ENCODE results near the gene RNF113A. TPM values are rescaled to one million over a fixed set of nuclear protein-coding genes. Genes with fewer than 3 reads are reported as not detected.
A peak's percentile ranks its signal among the peaks of the same experiment; 100 is the strongest.

The RNF113A gene
- total and polyA plus RNA-seq, 2 experiments from 2014 or later: 10.2 to 23.3 TPM

GRCh38 chrX:119853444-119853843 is 18.1 kb downstream of the RNF113A start:
- H3K4me1 ChIP-seq (ENCODE audit: insufficient read depth): no peaks in the 10 kb centered on the region
- peak overlapping the region; percentile 94; the same call in 1 of the 2 replicates for H3K27ac Mint-ChIP-seq
- H3K4me1 Mint-ChIP-seq: no peaks in the 10 kb centered on the region
- H3K79me2 ChIP-seq (replicated peaks; ENCODE audit: insufficient read depth): peaks cover 17% of the 10 kb centered on the region
- TF ChIP-seq, protein P1, sequence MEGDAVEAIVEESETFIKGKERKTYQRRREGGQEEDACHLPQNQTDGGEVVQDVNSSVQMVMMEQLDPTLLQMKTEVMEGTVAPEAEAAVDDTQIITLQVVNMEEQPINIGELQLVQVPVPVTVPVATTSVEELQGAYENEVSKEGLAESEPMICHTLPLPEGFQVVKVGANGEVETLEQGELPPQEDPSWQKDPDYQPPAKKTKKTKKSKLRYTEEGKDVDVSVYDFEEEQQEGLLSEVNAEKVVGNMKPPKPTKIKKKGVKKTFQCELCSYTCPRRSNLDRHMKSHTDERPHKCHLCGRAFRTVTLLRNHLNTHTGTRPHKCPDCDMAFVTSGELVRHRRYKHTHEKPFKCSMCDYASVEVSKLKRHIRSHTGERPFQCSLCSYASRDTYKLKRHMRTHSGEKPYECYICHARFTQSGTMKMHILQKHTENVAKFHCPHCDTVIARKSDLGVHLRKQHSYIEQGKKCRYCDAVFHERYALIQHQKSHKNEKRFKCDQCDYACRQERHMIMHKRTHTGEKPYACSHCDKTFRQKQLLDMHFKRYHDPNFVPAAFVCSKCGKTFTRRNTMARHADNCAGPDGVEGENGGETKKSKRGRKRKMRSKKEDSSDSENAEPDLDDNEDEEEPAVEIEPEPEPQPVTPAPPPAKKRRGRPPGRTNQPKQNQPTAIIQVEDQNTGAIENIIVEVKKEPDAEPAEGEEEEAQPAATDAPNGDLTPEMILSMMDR (conservative IDR thresholded peaks at IDR 0.05; ENCODE audit: low read depth in 2 of 2): no peak
- TF ChIP-seq EZH2phosphoT487 (IDR thresholded peaks at IDR 0.05; ENCODE audit: unreplicated experiment) (no peak), STAT1 (IDR thresholded peaks at IDR 0.05; ENCODE audit: unreplicated experiment) (no peak), JUNB (IDR thresholded peaks at IDR 0.05; ENCODE audit: unreplicated experiment) (no peak)
- TF ChIP-seq, protein P2, sequence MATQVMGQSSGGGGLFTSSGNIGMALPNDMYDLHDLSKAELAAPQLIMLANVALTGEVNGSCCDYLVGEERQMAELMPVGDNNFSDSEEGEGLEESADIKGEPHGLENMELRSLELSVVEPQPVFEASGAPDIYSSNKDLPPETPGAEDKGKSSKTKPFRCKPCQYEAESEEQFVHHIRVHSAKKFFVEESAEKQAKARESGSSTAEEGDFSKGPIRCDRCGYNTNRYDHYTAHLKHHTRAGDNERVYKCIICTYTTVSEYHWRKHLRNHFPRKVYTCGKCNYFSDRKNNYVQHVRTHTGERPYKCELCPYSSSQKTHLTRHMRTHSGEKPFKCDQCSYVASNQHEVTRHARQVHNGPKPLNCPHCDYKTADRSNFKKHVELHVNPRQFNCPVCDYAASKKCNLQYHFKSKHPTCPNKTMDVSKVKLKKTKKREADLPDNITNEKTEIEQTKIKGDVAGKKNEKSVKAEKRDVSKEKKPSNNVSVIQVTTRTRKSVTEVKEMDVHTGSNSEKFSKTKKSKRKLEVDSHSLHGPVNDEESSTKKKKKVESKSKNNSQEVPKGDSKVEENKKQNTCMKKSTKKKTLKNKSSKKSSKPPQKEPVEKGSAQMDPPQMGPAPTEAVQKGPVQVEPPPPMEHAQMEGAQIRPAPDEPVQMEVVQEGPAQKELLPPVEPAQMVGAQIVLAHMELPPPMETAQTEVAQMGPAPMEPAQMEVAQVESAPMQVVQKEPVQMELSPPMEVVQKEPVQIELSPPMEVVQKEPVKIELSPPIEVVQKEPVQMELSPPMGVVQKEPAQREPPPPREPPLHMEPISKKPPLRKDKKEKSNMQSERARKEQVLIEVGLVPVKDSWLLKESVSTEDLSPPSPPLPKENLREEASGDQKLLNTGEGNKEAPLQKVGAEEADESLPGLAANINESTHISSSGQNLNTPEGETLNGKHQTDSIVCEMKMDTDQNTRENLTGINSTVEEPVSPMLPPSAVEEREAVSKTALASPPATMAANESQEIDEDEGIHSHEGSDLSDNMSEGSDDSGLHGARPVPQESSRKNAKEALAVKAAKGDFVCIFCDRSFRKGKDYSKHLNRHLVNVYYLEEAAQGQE (IDR thresholded peaks at IDR 0.05; ENCODE audit: unreplicated experiment): no peak
- no peaks in the 10 kb centered on the region; the same call in 2 of the 3 replicates for H3K9me3 Mint-ChIP-seq
- H3K4me3 Mint-ChIP-seq: peak overlapping the region; percentile 93
- peak overlapping the region; percentile 76 for H2AFZ ChIP-seq
- H4K20me1 ChIP-seq (replicated peaks; ENCODE audit: insufficient read depth): no peaks in the 10 kb centered on the region; the same call in 1 of the 2 replicates
- no peaks in the 10 kb centered on the region for H3F3A ChIP-seq (replicated peaks; ENCODE audit: low read depth)
- no peaks in the 10 kb centered on the region for H3K27me3 ChIP-seq (ENCODE audit: insufficient read depth)
- ATAC-seq: peak; percentile 19; the same call in 2 of the 3 replicates
- peak overlapping the region; percentile 84 for H3K27ac ChIP-seq (ENCODE audit: low read depth)
- peaks cover 8% of the 10 kb centered on the region for H3K27me3 Mint-ChIP-seq (ENCODE audit: insufficient read depth, low read depth, poor library complexity)
- peak overlapping the region; percentile 51 for H3K4me3 ChIP-seq
- H3K9me2 ChIP-seq (ENCODE audit: insufficient read depth): no peaks in the 10 kb centered on the region
- peaks cover 18% of the 10 kb centered on the region for H3K36me3 ChIP-seq (ENCODE audit: insufficient read depth)
- H3K4me2 ChIP-seq: peak overlapping the region; percentile 76
- peak; percentile 11 for DNase-seq (ENCODE audit: low spot score)
- H3K36me3 Mint-ChIP-seq (ENCODE audit: low read depth): peaks cover 34% of the 10 kb centered on the region

DNA sequence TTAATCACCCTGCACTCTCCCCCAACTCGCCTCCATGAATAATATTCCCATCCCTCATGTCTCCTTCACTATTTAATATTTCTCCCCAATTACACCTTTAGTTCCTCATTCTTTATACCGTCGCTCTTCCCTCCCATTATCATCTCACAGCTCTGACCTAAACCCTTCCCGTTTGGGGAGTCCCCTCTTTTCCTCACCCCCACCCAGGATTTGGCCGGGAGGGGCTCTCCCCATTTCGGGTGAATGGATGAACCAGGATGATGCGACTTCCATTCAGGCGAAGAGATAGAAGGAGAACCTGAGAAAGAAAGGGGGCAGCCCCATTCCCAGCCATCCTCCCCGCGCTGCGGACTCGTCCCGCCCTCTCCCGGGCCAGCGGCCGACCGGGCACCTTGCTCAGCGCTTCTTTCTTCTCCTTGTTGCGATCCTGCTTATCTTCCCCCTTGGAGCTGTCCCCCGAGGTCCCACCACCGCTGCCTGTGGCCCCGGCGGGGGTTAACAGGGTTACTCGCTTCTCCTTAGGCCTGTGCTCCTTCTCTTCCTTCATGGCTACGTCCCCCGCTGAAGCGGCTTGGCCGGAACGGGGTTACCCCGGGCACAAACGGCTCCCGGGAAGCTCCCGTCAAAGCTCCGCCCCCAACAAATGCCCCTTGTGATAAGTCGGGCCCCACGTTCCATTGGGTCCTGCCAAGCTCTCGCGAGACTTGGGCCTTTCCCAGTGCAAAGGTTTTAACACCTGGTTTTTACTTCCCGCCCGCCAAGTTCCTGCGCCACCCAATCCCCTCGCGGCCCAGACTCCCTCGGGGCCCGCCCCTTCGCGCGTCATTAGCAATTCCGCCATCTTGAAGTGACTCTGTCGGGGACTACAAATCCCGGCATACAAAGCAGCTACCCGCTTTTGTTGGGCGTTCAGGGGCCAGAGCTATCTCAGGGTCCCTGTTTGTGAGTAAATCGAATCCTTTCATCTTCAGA is 18.9 kb downstream of the RNF113A start, which contains the start of gene UPF3B:
TSS of gene UPF3B (minus strand) at position 582 of the 972 bp plus-strand sequence. CDS start at position 547, 35 bp downstream.
- Histone ChIP-seq H3K79me2 (replicated peaks; ENCODE audit: insufficient read depth) (peaks cover 17% of the 10 kb centered on the region), H3K4me3 (peak within 1 kb of the TSS; percentile 94), H3K27ac (ENCODE audit: low read depth) (peak within 1 kb of the TSS; percentile 92), H3K27me3 (ENCODE audit: insufficient read depth) (no peaks in the 10 kb centered on the region), H4K20me1 (replicated peaks; ENCODE audit: insufficient read depth) (no peaks in the 10 kb centered on the region; the same call in 1 of the 2 replicates), H3K4me2 (peak within 1 kb of the TSS; percentile 84), H3K4me1 (ENCODE audit: insufficient read depth) (no peaks in the 10 kb centered on the region), H3K9me2 (ENCODE audit: insufficient read depth) (no peaks in the 10 kb centered on the region), H2AFZ (peak within 1 kb of the TSS; percentile 76), H3K36me3 (ENCODE audit: insufficient read depth) (peaks cover 20% of the 10 kb centered on the region), H3F3A (replicated peaks; ENCODE audit: low read depth) (no peaks in the 10 kb centered on the region)
- H3K4me3 Mint-ChIP-seq: peak within 1 kb of the TSS; percentile 93
- H3K27me3 Mint-ChIP-seq (ENCODE audit: insufficient read depth, low read depth, poor library complexity): peaks cover 8% of the 10 kb centered on the region
- peak; percentile 93 for ATAC-seq
- no peaks in the 10 kb centered on the region; the same call in 2 of the 3 replicates for H3K9me3 Mint-ChIP-seq
- H3K36me3 Mint-ChIP-seq (ENCODE audit: low read depth): peaks cover 38% of the 10 kb centered on the region
- DNase-seq (ENCODE audit: low spot score): peak; percentile 98
- no peaks in the 10 kb centered on the region for H3K4me1 Mint-ChIP-seq
- peak within 1 kb of the TSS; percentile 99 for H3K27ac Mint-ChIP-seq
- TF ChIP-seq, protein P3, sequence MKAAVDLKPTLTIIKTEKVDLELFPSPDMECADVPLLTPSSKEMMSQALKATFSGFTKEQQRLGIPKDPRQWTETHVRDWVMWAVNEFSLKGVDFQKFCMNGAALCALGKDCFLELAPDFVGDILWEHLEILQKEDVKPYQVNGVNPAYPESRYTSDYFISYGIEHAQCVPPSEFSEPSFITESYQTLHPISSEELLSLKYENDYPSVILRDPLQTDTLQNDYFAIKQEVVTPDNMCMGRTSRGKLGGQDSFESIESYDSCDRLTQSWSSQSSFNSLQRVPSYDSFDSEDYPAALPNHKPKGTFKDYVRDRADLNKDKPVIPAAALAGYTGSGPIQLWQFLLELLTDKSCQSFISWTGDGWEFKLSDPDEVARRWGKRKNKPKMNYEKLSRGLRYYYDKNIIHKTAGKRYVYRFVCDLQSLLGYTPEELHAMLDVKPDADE (IDR thresholded peaks at IDR 0.05): peak; percentile 52
- TF ChIP-seq, protein P2 (IDR thresholded peaks at IDR 0.05; ENCODE audit: unreplicated experiment): no peak
- TF ChIP-seq NANOG (IDR thresholded peaks at IDR 0.05; ENCODE audit: borderline replicate concordance) (no peak), POLR2AphosphoS5 (IDR thresholded peaks at IDR 0.05; ENCODE audit: low read depth) (peak; percentile 78), CREB1 (CRISPR knock-in tag; IDR thresholded peaks at IDR 0.05; ENCODE audit: low read depth) (peak; percentile 80)
